A673 (cell line): Measurements from ENCODE around the gene FKBP14.

ENCODE experiments used
- EZH2 ChIP-seq: fragments of 200-600 bp; sonication (generic); IDR thresholded peaks from 2 replicates; pipeline ENCODE4 v1.6.1; 2017; ENCODE audit warnings: borderline replicate concordance, low read depth, mild to moderate bottlenecking, mixed read lengths, antibody characterized with exemption, low read length; ENCODE audit not compliant: poor library complexity, severe bottlenecking
- TF ChIP-seq, protein P1 (sequence below): fragments of 300-800, 200-600 bp; sonication (generic); conservative IDR thresholded peaks from 2 replicates; pipeline ENCODE4 v1.5.1; 2017; ENCODE audit warnings: low read depth, mild to moderate bottlenecking, antibody characterized with exemption, low read length, moderate library complexity, mixed read lengths

DNA sequence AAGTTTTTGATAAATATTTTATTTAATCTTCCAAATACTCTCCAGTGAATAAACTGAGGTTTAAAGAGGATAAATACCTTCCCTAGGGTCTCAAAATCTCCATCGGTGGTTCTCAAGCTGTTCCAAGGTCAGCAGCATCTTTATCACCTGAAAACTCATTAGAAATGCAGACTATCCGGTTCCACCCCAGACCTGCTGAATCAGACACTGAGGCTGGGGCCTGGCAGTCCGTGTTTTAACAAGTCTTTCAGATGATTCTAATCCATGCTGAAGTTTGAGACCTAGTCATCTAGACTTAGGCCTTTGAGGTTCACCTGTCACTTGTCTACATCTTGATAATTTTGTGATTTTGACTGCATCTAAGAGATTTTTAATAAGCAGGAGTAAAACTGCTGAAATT is 39.2 kb upstream of the FKBP14 start:
- TF ChIP-seq, protein P1, sequence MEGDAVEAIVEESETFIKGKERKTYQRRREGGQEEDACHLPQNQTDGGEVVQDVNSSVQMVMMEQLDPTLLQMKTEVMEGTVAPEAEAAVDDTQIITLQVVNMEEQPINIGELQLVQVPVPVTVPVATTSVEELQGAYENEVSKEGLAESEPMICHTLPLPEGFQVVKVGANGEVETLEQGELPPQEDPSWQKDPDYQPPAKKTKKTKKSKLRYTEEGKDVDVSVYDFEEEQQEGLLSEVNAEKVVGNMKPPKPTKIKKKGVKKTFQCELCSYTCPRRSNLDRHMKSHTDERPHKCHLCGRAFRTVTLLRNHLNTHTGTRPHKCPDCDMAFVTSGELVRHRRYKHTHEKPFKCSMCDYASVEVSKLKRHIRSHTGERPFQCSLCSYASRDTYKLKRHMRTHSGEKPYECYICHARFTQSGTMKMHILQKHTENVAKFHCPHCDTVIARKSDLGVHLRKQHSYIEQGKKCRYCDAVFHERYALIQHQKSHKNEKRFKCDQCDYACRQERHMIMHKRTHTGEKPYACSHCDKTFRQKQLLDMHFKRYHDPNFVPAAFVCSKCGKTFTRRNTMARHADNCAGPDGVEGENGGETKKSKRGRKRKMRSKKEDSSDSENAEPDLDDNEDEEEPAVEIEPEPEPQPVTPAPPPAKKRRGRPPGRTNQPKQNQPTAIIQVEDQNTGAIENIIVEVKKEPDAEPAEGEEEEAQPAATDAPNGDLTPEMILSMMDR, result no peak
- TF ChIP-seq EZH2, result no peak
